BE2C (cell line): Measurements from ENCODE around the gene ILF3.

Experiments used
- DNase-seq: peaks from one replicate; pipeline ENCODE4 v3.0.0-alpha.2; 2020
- H3K27me3 ChIP-seq: fragments of 250-450 bp; sonication (Bioruptor Pico); 2 replicates; pipeline ENCODE4 v1.5.1; 2020; ENCODE audit warnings: mild to moderate bottlenecking
- H3K36me3 ChIP-seq: fragments of 250-450 bp; sonication (Bioruptor Pico); 2 replicates; pipeline ENCODE4 v1.5.1; 2020; ENCODE audit warnings: mild to moderate bottlenecking
- H3K4me1 ChIP-seq: fragments of 250-450 bp; sonication (Bioruptor Pico); 2 replicates; pipeline ENCODE4 v1.5.1; 2020
- H3K4me3 ChIP-seq: 2 replicates; pipeline ENCODE4 v1.5.1; 2011; ENCODE audit warnings: low read depth, low read length
- H3K9me3 ChIP-seq: fragments of 250-450 bp; sonication (Bioruptor Pico); 2 replicates; pipeline ENCODE4 v1.5.1; 2020
- TF ChIP-seq, protein P1 (sequence below): IDR thresholded peaks from 2 replicates; pipeline ENCODE4 v1.5.1; 2012; ENCODE audit warnings: mild to moderate bottlenecking, low read depth, low read length

Gene ILF3

GRCh38 chr19:10724573-10725071 lies 70.5 kb downstream of the ILF3 start:
- H3K27me3 ChIP-seq: no peaks in the 10 kb centered on the region
- peak; percentile 56 for DNase-seq
- no peak overlapping the region; the same call in 1 of the 2 replicates for H3K4me3 ChIP-seq
- no peaks in the 10 kb centered on the region for H3K9me3 ChIP-seq
- TF ChIP-seq, protein P1, sequence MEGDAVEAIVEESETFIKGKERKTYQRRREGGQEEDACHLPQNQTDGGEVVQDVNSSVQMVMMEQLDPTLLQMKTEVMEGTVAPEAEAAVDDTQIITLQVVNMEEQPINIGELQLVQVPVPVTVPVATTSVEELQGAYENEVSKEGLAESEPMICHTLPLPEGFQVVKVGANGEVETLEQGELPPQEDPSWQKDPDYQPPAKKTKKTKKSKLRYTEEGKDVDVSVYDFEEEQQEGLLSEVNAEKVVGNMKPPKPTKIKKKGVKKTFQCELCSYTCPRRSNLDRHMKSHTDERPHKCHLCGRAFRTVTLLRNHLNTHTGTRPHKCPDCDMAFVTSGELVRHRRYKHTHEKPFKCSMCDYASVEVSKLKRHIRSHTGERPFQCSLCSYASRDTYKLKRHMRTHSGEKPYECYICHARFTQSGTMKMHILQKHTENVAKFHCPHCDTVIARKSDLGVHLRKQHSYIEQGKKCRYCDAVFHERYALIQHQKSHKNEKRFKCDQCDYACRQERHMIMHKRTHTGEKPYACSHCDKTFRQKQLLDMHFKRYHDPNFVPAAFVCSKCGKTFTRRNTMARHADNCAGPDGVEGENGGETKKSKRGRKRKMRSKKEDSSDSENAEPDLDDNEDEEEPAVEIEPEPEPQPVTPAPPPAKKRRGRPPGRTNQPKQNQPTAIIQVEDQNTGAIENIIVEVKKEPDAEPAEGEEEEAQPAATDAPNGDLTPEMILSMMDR: no peak
- peaks cover 11% of the 10 kb centered on the region; the same call in 1 of the 2 replicates for H3K4me1 ChIP-seq
- peaks cover 20% of the 10 kb centered on the region for H3K36me3 ChIP-seq

DNA sequence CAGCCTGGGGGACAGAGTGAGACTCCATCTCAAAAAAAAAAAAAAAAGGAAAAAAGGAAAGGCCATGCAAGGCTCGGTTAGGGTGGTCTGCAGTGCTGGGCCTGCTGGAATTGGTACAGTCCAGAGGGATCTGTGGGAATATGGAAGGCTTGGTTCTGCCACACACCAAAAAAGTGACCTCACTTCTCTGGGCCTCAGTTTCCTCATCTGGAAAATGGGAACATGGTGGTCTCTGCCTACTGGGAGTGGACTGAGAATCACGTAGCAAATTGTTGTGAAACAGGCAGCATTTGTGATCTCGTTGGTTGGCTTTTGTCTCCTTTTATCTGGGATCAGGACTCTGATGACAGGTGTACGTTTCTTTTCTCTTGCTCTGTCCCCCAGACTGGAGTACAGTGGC lies 71.3 kb downstream of the ILF3 start:
- H3K9me3 ChIP-seq: no peaks in the 10 kb centered on the region
- H3K36me3 ChIP-seq: peaks cover 20% of the 10 kb centered on the region
- H3K4me1 ChIP-seq: peaks cover 11% of the 10 kb centered on the region; the same call in 1 of the 2 replicates
- no peaks in the 10 kb centered on the region for H3K27me3 ChIP-seq
- H3K4me3 ChIP-seq: no peak overlapping the region
- TF ChIP-seq, protein P1: no peak
- no peak for DNase-seq

DNA sequence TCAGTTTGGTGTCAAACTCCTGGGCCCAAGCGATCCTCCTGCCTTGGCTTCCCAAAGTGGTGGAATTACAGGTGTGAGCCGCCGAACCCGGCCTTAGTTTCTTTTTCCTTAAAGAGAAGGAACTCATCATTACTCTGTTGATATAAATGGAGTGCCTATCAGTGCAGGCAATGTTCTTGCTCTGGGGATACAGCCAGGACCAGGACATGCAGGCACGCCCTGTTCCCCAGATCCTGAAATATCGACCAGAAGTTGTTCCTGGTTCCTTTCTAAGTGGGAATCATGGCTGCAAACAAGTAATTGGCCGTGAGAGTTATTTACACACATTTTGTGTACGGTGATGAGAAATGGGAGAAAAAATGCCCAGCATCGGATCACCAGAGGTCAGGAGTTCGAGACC lies 72.1 kb downstream of the ILF3 start:
- Histone ChIP-seq H3K4me3 (no peak overlapping the region), H3K36me3 (peaks cover 15% of the 10 kb centered on the region), H3K9me3 (no peaks in the 10 kb centered on the region), H3K4me1 (peaks cover 11% of the 10 kb centered on the region; the same call in 1 of the 2 replicates), H3K27me3 (no peaks in the 10 kb centered on the region)
- TF ChIP-seq, protein P1: no peak
- no peak for DNase-seq

GRCh38 chr19:10727685-10728201 lies 73.6 kb downstream of the ILF3 start:
- Histone ChIP-seq H3K9me3 (no peaks in the 10 kb centered on the region), H3K4me3 (no peak overlapping the region), H3K27me3 (no peaks in the 10 kb centered on the region), H3K4me1 (peaks cover 11% of the 10 kb centered on the region; the same call in 1 of the 2 replicates), H3K36me3 (peaks cover 18% of the 10 kb centered on the region)
- TF ChIP-seq, protein P1: no peak
- no peak for DNase-seq

DNA sequence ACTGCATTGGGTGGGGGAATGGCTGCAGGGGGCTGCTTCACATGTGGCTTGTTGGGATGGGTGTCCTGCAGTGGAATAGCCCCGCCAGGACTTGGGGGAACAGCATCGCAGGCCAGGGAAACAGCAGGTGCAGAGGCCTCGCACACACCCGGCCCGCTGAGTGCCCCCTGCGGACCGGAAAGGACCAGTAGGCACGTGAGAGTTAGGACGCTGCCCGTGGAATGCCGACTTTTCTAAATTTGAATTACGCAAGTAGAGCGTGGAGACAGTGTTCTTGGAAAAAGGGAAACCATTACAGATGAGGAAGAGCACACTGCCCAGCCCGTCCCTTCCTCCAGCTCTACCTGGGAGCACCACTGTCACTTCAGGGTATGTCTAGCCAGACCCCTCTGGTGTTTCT lies 75.3 kb downstream of the ILF3 start:
- DNase-seq: no peak
- TF ChIP-seq, protein P1: no peak
- H3K36me3 ChIP-seq: peaks cover 15% of the 10 kb centered on the region
- no peak overlapping the region for H3K4me3 ChIP-seq
- H3K9me3 ChIP-seq: no peaks in the 10 kb centered on the region
- H3K27me3 ChIP-seq: no peaks in the 10 kb centered on the region
- H3K4me1 ChIP-seq: peaks cover 7% of the 10 kb centered on the region; the same call in 1 of the 2 replicates

DNA sequence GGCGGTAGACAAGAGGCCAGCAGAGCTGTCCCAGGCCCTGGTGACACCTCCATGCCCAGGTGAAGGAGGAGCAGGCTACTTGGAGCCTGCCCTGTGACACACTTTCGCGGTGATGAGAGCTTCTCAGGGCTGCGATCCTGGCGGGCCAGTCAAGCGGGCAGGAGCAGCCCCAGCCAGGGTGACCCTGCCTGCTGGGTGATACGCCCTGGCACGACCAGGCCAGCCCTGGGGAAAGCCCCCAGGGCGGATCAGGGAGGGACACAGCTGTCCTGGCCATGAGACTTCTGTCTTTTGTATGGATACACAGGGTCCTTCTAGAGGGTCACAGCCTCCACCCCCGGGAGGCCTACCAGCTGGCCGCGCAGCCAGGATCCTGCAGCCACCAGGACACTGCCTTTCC lies 76.8 kb downstream of the ILF3 start:
- H3K9me3 ChIP-seq: no peaks in the 10 kb centered on the region
- no peaks in the 10 kb centered on the region for H3K27me3 ChIP-seq
- DNase-seq: no peak
- TF ChIP-seq, protein P1: no peak
- no peak overlapping the region for H3K4me3 ChIP-seq
- no peaks in the 10 kb centered on the region for H3K4me1 ChIP-seq
- peaks cover 12% of the 10 kb centered on the region for H3K36me3 ChIP-seq
